ENCODE measurements around the gene HES7. TPM values are rescaled to one million over a fixed set of nuclear protein-coding genes. Genes with fewer than 3 reads are reported as not detected.

Gene HES7
- total RNA-seq, 2 donors from 2014 or later: 0.34 TPM; not detected in 1

GRCh38 chr17:8131844-8132441 lies 8.0 kb upstream of the HES7 start:
- 76% methylated on average over 3 of the region's 3 CpGs for WGBS
- DNase-seq (ENCODE audit: low spot score): no peak
- Histone ChIP-seq H3K27ac (no peak overlapping the region), H3K36me3 (no peaks in the 10 kb centered on the region), H3K4me1 (replicated peaks) (no peaks in the 10 kb centered on the region), H3K27me3 (replicated peaks; ENCODE audit: insufficient read depth) (no peaks in the 10 kb centered on the region), H3K4me3 (no peak overlapping the region), H3K9me3 (no peaks in the 10 kb centered on the region)
- TF ChIP-seq POLR2A (IDR thresholded peaks at IDR 0.05): no peak
- TF ChIP-seq POLR2AphosphoS5 (IDR thresholded peaks at IDR 0.05): no peak
- TF ChIP-seq CTCF (IDR thresholded peaks at IDR 0.05): no peak
- intact Hi-C loops (cut with DNase I): no loop called here

GRCh38 chr17:8128125-8128784 lies 4.3 kb upstream of the HES7 start:
- intact Hi-C loops (cut with DNase I): no loop called here
- H3K9me3 ChIP-seq: no peaks in the 10 kb centered on the region
- no peaks in the 10 kb centered on the region for H3K27me3 ChIP-seq (replicated peaks; ENCODE audit: insufficient read depth)
- 70% methylated on average over 14 of the region's 14 CpGs for WGBS
- H3K4me1 ChIP-seq (replicated peaks): peaks cover 4% of the 10 kb centered on the region
- H3K27ac ChIP-seq: no peak overlapping the region
- no peaks in the 10 kb centered on the region for H3K36me3 ChIP-seq
- no peak overlapping the region for H3K4me3 ChIP-seq
- DNase-seq (ENCODE audit: low spot score): no peak
- no peak for TF ChIP-seq POLR2AphosphoS5 (IDR thresholded peaks at IDR 0.05)
- TF ChIP-seq POLR2A (IDR thresholded peaks at IDR 0.05): no peak
- TF ChIP-seq CTCF (IDR thresholded peaks at IDR 0.05): no peak

- no peaks in the 10 kb centered on the region for H3K9me3 ChIP-seq
- peak overlapping the region; percentile 51 to 65 for H3K4me3 ChIP-seq
- no peaks in the 10 kb centered on the region for H3K36me3 ChIP-seq
- no peak for TF ChIP-seq POLR2AphosphoS5 (IDR thresholded peaks at IDR 0.05)
- peak; percentile 12 for TF ChIP-seq POLR2A (IDR thresholded peaks at IDR 0.05)
- under 1% methylated on average over 45 of the region's 45 CpGs for WGBS
- H3K4me1 ChIP-seq (replicated peaks): peaks cover 4% of the 10 kb centered on the region
- H3K27ac ChIP-seq: peak overlapping the region; percentile 84 to 87
- intact Hi-C loops (cut with DNase I): no loop called here
- DNase-seq (ENCODE audit: low spot score): peak; percentile 56
- H3K27me3 ChIP-seq (replicated peaks; ENCODE audit: insufficient read depth): no peaks in the 10 kb centered on the region
Measured at GRCh38 chr17:8126491-8127066, 2.7 kb upstream of the HES7 start.

GRCh38 chr17:8125947-8126490 lies 2.1 kb upstream of the HES7 start:
- Histone ChIP-seq H3K4me1 (replicated peaks) (peaks cover 4% of the 10 kb centered on the region), H3K27ac (peak overlapping the region; percentile 84 to 87)
- WGBS: 1% methylated on average over 35 of the region's 35 CpGs

More at GRCh38 chr17:8125947-8126490, 2.1 kb upstream of the HES7 start:
- no peaks in the 10 kb centered on the region for H3K9me3 ChIP-seq
- H3K4me3 ChIP-seq: peak overlapping the region; percentile 51 to 65
- no peak for TF ChIP-seq CTCF (IDR thresholded peaks at IDR 0.05)
- TF ChIP-seq POLR2AphosphoS5 (IDR thresholded peaks at IDR 0.05): no peak
- no peak for TF ChIP-seq POLR2A (IDR thresholded peaks at IDR 0.05)
- H3K27me3 ChIP-seq (replicated peaks; ENCODE audit: insufficient read depth): no peaks in the 10 kb centered on the region
- H3K36me3 ChIP-seq: no peaks in the 10 kb centered on the region
- peak; percentile 17 for DNase-seq (ENCODE audit: low spot score)
- intact Hi-C loops (cut with DNase I): no loop called here
